Heart left ventricle (tissue), 13 donors: Measurements from ENCODE around the gene CBFA2T2.

ENCODE experiments used
- CTCF ChIP-seq, 12 donors: fragments of 200-600 bp; sonication (generic) in 4 of 12; IDR thresholded peaks; one replicate each; pipeline versions ENCODE4 v1.5.0 to v1.8.0; 2018 to 2022; ENCODE audit warnings: antibody characterized with exemption in 12 of 12, mild to moderate bottlenecking in 5 of 12
- POLR2A ChIP-seq, 2 donors: fragments of 450-650 bp; IDR thresholded peaks; one replicate each; pipeline ENCODE4 v1.6.1; 2017; ENCODE audit warnings: antibody characterized with exemption in 2 of 2, mild to moderate bottlenecking in 2 of 2, moderate library complexity in 2 of 2
- donor health status: ischemic (EF 13 %, LVEDD 7.1; RV severe dilation, severe dysfunction).
- donor health status: DM: no; HTN: yes; CAD: no.
- donor health status: DM: no; HTN: no; CAD: no.
- donor health status: ischemic (EF 25% LVEDD 6.9; RV normal size, moderate dysfunction).
- donor health status: ischemic (EF 25% LVEDD 5.7; RV mildly dilated, moderate dysfunction).
- donor health status: ischemic (EF 35%, LVEDD 5.7; RV mildly dilated, moderate dysfunction).
- donor health status: nonischemic (EF 11% LVEDD 7.7; RV severe dilation, severe dysfunction).
- donor health status: DM: yes; HTN: yes; CAD: no.
- donor health status: PGD.
- donor health status: ischemic (EF 29% LVEDD 5.4; RV normal size, mild dysfunction).
- donor health status: nonischemic (EF 23%, LVEDD 6.1; RV moderate dilation, normal function).

GRCh38 chr20:33541074-33541473, 51.2 kb downstream of the CBFA2T2 start:
- no peak for TF ChIP-seq CTCF (IDR thresholded peaks at IDR 0.05)
- no peak for TF ChIP-seq POLR2A (IDR thresholded peaks at IDR 0.05)
